ENCODE results near the gene TSHZ2.

The TSHZ2 gene, protein sequence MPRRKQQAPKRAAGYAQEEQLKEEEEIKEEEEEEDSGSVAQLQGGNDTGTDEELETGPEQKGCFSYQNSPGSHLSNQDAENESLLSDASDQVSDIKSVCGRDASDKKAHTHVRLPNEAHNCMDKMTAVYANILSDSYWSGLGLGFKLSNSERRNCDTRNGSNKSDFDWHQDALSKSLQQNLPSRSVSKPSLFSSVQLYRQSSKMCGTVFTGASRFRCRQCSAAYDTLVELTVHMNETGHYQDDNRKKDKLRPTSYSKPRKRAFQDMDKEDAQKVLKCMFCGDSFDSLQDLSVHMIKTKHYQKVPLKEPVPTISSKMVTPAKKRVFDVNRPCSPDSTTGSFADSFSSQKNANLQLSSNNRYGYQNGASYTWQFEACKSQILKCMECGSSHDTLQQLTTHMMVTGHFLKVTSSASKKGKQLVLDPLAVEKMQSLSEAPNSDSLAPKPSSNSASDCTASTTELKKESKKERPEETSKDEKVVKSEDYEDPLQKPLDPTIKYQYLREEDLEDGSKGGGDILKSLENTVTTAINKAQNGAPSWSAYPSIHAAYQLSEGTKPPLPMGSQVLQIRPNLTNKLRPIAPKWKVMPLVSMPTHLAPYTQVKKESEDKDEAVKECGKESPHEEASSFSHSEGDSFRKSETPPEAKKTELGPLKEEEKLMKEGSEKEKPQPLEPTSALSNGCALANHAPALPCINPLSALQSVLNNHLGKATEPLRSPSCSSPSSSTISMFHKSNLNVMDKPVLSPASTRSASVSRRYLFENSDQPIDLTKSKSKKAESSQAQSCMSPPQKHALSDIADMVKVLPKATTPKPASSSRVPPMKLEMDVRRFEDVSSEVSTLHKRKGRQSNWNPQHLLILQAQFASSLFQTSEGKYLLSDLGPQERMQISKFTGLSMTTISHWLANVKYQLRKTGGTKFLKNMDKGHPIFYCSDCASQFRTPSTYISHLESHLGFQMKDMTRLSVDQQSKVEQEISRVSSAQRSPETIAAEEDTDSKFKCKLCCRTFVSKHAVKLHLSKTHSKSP (N-terminal part only)

GRCh38 chr20:52972190-52972937 lies at the start of gene TSHZ2:
TSHZ2 (plus strand) TSS chr20:52972358; CDS start chr20:52973294, 936 bp downstream.
- Histone ChIP-seq H3K27ac (no peak within 1 kb of the TSS), H3K4me1 (no peaks in the 10 kb centered on the region), H3K9me3 (replicated peaks in 1 of 11) (peaks cover 0 to 7% (median 0%) of the 10 kb centered on the region in 11 experiments; a peak in 1 of 22 replicates), H4K20me1 (no peaks in the 10 kb centered on the region; a peak in 1 of 22 replicates), H3K36me3 (no peaks in the 10 kb centered on the region), H3K27me3 (peaks cover 32 to 46% (median 40%) of the 10 kb centered on the region in 11 experiments), H3K4me3 (peak within 1 kb of the TSS in 8 of 10 experiments; percentile 25 to 51 (median 41); a peak in 12 of 20 replicates), H3K4me2 (peak within 1 kb of the TSS in 10 of 11 experiments; percentile 15 to 60 (median 36); a peak in 15 of 22 replicates), H3K9ac (no peak within 1 kb of the TSS; a peak in 1 of 22 replicates)
- no peak for TF ChIP-seq Cebpa-rat (IDR thresholded peaks at IDR 0.05)

DNA sequence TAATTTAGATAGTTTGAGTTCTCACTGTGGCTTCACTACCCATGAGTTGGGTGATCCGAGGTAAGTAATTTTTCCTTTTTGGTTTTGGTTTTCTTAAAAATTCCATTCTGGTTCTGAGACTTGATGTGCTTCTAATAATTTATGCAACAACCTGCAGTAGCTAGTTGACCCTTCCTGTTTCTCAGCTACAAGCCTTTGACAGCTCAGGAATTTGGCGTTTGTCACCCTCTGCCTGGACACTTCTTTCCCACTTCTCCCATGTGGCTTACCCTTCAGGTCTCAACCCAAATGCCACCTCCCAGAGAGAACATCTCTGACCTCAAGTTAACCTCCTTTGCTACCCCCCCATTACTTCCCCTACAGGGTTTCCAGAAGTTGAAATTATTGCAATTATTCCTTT lies 49.7 kb upstream of the TSHZ2 start:
- Histone ChIP-seq H3K4me2 (peak overlapping the region in 3 of 11 experiments; percentile 11 to 64 (median 39); a peak in 3 of 22 replicates), H3K4me3 (no peak overlapping the region), H3K9me3 (replicated peaks in 1 of 11) (no peaks in the 10 kb centered on the region), H3K27ac (peak overlapping the region in 1 of 11 experiments; percentile 66; a peak in 2 of 22 replicates), H3K9ac (no peak overlapping the region), H3K27me3 (no peaks in the 10 kb centered on the region), H4K20me1 (no peaks in the 10 kb centered on the region), H3K4me1 (peaks cover 0 to 20% (median 0%) of the 10 kb centered on the region in 10 experiments; a peak in 6 of 20 replicates), H3K36me3 (no peaks in the 10 kb centered on the region)
- TF ChIP-seq Cebpa-rat (IDR thresholded peaks at IDR 0.05), result no peak

GRCh38 chr20:52923123-52923937 lies 48.8 kb upstream of the TSHZ2 start:
- Histone ChIP-seq H3K4me1 (peaks cover 0 to 20% (median 0%) of the 10 kb centered on the region in 10 experiments; a peak in 6 of 20 replicates), H3K27me3 (no peaks in the 10 kb centered on the region), H3K4me2 (peak overlapping the region in 4 of 11 experiments; percentile 34 to 64 (median 42); a peak in 8 of 22 replicates), H3K27ac (peak overlapping the region in 3 of 11 experiments; percentile 22 to 66 (median 61); a peak in 6 of 22 replicates), H3K9ac (peak overlapping the region in 1 of 11 experiments; percentile 55; a peak in 2 of 22 replicates), H3K4me3 (no peak overlapping the region), H3K9me3 (replicated peaks in 1 of 11) (no peaks in the 10 kb centered on the region), H4K20me1 (no peaks in the 10 kb centered on the region), H3K36me3 (no peaks in the 10 kb centered on the region)
- peak in 2 of 11 experiments; percentile 17 to 68; a peak in 1 of 22 replicates for TF ChIP-seq Cebpa-rat (IDR thresholded peaks at IDR 0.05)

GRCh38 chr20:52924411-52925271 lies 47.5 kb upstream of the TSHZ2 start:
- TF ChIP-seq Cebpa-rat (IDR thresholded peaks at IDR 0.05), result no peak
- no peaks in the 10 kb centered on the region for H4K20me1 ChIP-seq
- no peak overlapping the region for H3K4me2 ChIP-seq
- H3K4me1 ChIP-seq, result peaks cover 0 to 20% (median 0%) of the 10 kb centered on the region in 10 experiments; a peak in 6 of 20 replicates
- H3K27ac ChIP-seq, result no peak overlapping the region
- H3K9ac ChIP-seq, result no peak overlapping the region
- H3K27me3 ChIP-seq, result no peaks in the 10 kb centered on the region
- no peaks in the 10 kb centered on the region for H3K36me3 ChIP-seq
- H3K4me3 ChIP-seq, result no peak overlapping the region
- H3K9me3 ChIP-seq (replicated peaks in 1 of 11), result no peaks in the 10 kb centered on the region

GRCh38 chr20:52926505-52926904 lies 45.7 kb upstream of the TSHZ2 start:
- Histone ChIP-seq H3K36me3 (no peaks in the 10 kb centered on the region), H4K20me1 (no peaks in the 10 kb centered on the region), H3K4me3 (no peak overlapping the region), H3K27me3 (no peaks in the 10 kb centered on the region), H3K4me2 (no peak overlapping the region), H3K27ac (no peak overlapping the region), H3K9ac (no peak overlapping the region), H3K9me3 (replicated peaks in 1 of 11) (no peaks in the 10 kb centered on the region), H3K4me1 (peaks cover 0 to 20% (median 0%) of the 10 kb centered on the region in 10 experiments; a peak in 6 of 20 replicates)
- TF ChIP-seq Cebpa-rat (IDR thresholded peaks at IDR 0.05), result no peak

DNA sequence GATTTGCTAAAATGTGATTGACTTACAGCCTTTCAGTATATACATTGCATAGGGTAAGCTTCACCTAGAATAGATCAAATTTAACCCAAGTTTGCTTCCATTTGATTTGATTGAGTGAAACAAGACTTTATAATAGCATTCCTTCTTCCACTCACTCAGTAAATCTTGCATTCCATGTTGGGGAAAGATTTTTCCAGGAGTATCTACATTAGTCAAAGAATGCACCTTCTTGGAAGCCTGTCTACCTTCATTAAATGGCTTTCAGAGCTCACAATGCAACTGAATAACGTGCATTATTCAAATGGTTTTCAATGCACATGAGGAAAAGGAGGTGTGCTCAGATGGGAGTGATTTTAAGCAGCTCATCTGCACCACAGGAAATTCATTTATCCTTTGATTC lies 38.3 kb upstream of the TSHZ2 start:
- Histone ChIP-seq H3K4me2 (no peak overlapping the region), H3K27ac (no peak overlapping the region), H3K9ac (no peak overlapping the region), H3K36me3 (no peaks in the 10 kb centered on the region), H3K9me3 (replicated peaks in 1 of 11) (peaks cover 0 to 10% (median 0%) of the 10 kb centered on the region in 11 experiments; a peak in 6 of 22 replicates), H4K20me1 (no peaks in the 10 kb centered on the region), H3K4me1 (peaks cover 0 to 15% (median 12%) of the 10 kb centered on the region in 10 experiments; a peak in 14 of 20 replicates), H3K27me3 (no peaks in the 10 kb centered on the region), H3K4me3 (no peak overlapping the region)
- no peak for TF ChIP-seq Cebpa-rat (IDR thresholded peaks at IDR 0.05)

Data from BLaER1 treated with 17β-estradiol and CSF1 and Interleukin-3, amounts not matched to agents 10 nM and 100 nM (cell line).